HCEC 1CT (cell line): ENCODE measurements around the gene TPST2.
A peak's percentile ranks its signal among the peaks of the same experiment; 100 is the strongest.

Experiments
- DNase-seq: peaks from one replicate; pipeline ENCODE4 v3.0.0-alpha.2; 2017

Gene TPST2

GRCh38 chr22:26527574-26528465 lies 62.1 kb downstream of the TPST2 start:
- DNase-seq, result no peak

- no peak for DNase-seq
These were observed 62.8 kb downstream of the TPST2 start for GRCh38 chr22:26527167-26527566.

- no peak for DNase-seq
These were observed 63.9 kb downstream of the TPST2 start for GRCh38 chr22:26525946-26526564.

GRCh38 chr22:26524870-26525269 lies 65.1 kb downstream of the TPST2 start:
- DNase-seq, result no peak

- DNase-seq, result no peak
These were observed 67.3 kb downstream of the TPST2 start for GRCh38 chr22:26522592-26522991.

GRCh38 chr22:26522012-26522411 lies 67.9 kb downstream of the TPST2 start:
- no peak for DNase-seq

- no peak for DNase-seq
These were observed 72.5 kb downstream of the TPST2 start for GRCh38 chr22:26517429-26517828.

GRCh38 chr22:26516503-26516902 lies 73.4 kb downstream of the TPST2 start:
- no peak for DNase-seq

- no peak for DNase-seq
These were observed 74.0 kb downstream of the TPST2 start for GRCh38 chr22:26515931-26516330.

- DNase-seq, result no peak
These were observed 75.3 kb downstream of the TPST2 start for GRCh38 chr22:26514419-26515161.

- no peak for DNase-seq
These were observed 76.1 kb downstream of the TPST2 start for GRCh38 chr22:26513838-26514237.

- DNase-seq, result peak; percentile 83
These were observed 77.7 kb downstream of the TPST2 start, which contains the start of gene TFIP11 for GRCh38 chr22:26512149-26512793. Gene TFIP11 (minus strand): TSS chr22:26512473. CDS start chr22:26510272, 2,201 bp downstream.

GRCh38 chr22:26508148-26508547 lies 81.8 kb downstream of the TPST2 start:
- DNase-seq, result no peak

GRCh38 chr22:26503758-26504157 lies 86.2 kb downstream of the TPST2 start:
- DNase-seq, result no peak

GRCh38 chr22:26502688-26503561 lies 87.0 kb downstream of the TPST2 start:
- peak; percentile 20 for DNase-seq

GRCh38 chr22:26501996-26502395 lies 87.9 kb downstream of the TPST2 start:
- DNase-seq, result no peak

GRCh38 chr22:26499188-26499703 lies 90.7 kb downstream of the TPST2 start:
- DNase-seq, result no peak

- no peak for DNase-seq
These were observed 93.5 kb downstream of the TPST2 start for GRCh38 chr22:26496456-26496855.

- no peak for DNase-seq
These were observed 95.4 kb downstream of the TPST2 start for GRCh38 chr22:26494506-26494905.

GRCh38 chr22:26492220-26492619 lies 97.7 kb downstream of the TPST2 start:
- DNase-seq, result no peak

- no peak for DNase-seq
These were observed 100.4 kb downstream of the TPST2 start for GRCh38 chr22:26489447-26490036.
